K562 (cell line): ENCODE measurements around the gene GALNT9. TPM values are rescaled to one million over a fixed set of nuclear protein-coding genes. Genes with fewer than 3 reads are reported as not detected.

Experiments
- ATAC-seq: fragments of 200-7000 bp; cut with Tn5 transposase; 3 replicates; pipeline ENCODE4 v1.9.1; 2020; ENCODE audit warnings: moderate library complexity
- BruUV-seq: library from RNA; stranded (reverse); fragments of 400-500 nt; replicated peaks from 2 replicates; lab custom pipeline; 2021; lab: Mats Ljungman, UMichigan
- CTCF ChIA-PET: fragments of 300-600 bp; formaldehyde crosslinking; extraction: SDS; loops from one replicate; lab custom pipeline; 2021; ENCODE audit warnings: low intra/inter-chr PET ratio; lab: Yijun Ruan, JAX
- POLR2A ChIA-PET: fragments of 300-600, 350-650 bp; sonication (Branson Sonifier 250); formaldehyde crosslinking; extraction: SDS; loops from one replicate; lab custom pipeline; 2021; ENCODE audit warnings: antibody characterized with exemption, inconsistent platforms; lab: Yijun Ruan, JAX
- DNase-seq, 4 experiments: peaks; one replicate each; pipeline versions ENCODE4 v3.0.0 to v3.0.0-alpha.2; 2011 to 2018; ENCODE audit warnings: low spot score in 3 of 4, mixed read lengths in 3 of 4; ENCODE audit errors: extremely low read depth in 1 of 4
- FAIRE-seq: peaks from 2 replicates; lab custom pipeline; 2011; peaks lifted over from hg19 to GRCh38; lab: Jason Lieb, UNC
- H2AFZ ChIP-seq: 2 replicates; pipeline ENCODE4 v1.6.0; 2011; ENCODE audit warnings: low read depth, low read length, control low read depth, inconsistent platforms
- H3K27ac ChIP-seq: fragments of 200-600 bp; 3 replicates; pipeline ENCODE4 v1.8.0; 2011; ENCODE audit warnings: low read depth, mild to moderate bottlenecking, control low read depth, inconsistent platforms, low read length, moderate library complexity, mixed read lengths; ENCODE audit errors: extremely low read depth
- H3K27me3 ChIP-seq, 2 experiments: fragments of 300-600 bp in 1 of 2; 2 replicates in 1 of 2; 3 replicates in 1 of 2; pipeline versions ENCODE4 v1.6.0 to v1.8.0; 2011; ENCODE audit warnings: inconsistent platforms in 2 of 2, low read length in 2 of 2, mild to moderate bottlenecking in 1 of 2, mixed read lengths in 1 of 2, moderate library complexity in 1 of 2; ENCODE audit not compliant: control insufficient read depth in 2 of 2, insufficient read depth in 2 of 2
- H3K36me3 ChIP-seq: fragments of 300-600 bp; 3 replicates; pipeline ENCODE4 v1.8.0; 2011; ENCODE audit warnings: mild to moderate bottlenecking, low read length, inconsistent platforms; ENCODE audit not compliant: control insufficient read depth, insufficient read depth
- H3K4me1 ChIP-seq, 2 experiments: fragments of 200-600 bp in 1 of 2; replicated peaks in 1 of 2; 2 replicates in 1 of 2; 3 replicates in 1 of 2; pipeline versions ENCODE4 v1.5.1 to v1.8.0; 2011; ENCODE audit warnings: inconsistent platforms in 2 of 2, low read length in 2 of 2, mild to moderate bottlenecking in 1 of 2, mixed read lengths in 1 of 2, moderate library complexity in 1 of 2; ENCODE audit not compliant: control insufficient read depth in 2 of 2, insufficient read depth in 2 of 2
- H3K4me2 ChIP-seq: 2 replicates; pipeline ENCODE4 v1.6.1; 2011; ENCODE audit warnings: low read length, control low read depth, inconsistent platforms, mixed read lengths; ENCODE audit not compliant: insufficient read depth
- H3K4me3 ChIP-seq: fragments of 200-600 bp; sonication (generic), shearing (Covaris generic); 2 replicates; pipeline ENCODE4 v1.5.1; 2016; ENCODE audit warnings: control low read depth, inconsistent platforms
- H3K79me2 ChIP-seq: fragments of 200-600 bp; 3 replicates; pipeline ENCODE4 v1.8.0; 2011; ENCODE audit warnings: low read length, inconsistent platforms; ENCODE audit not compliant: control insufficient read depth, insufficient read depth
- H3K9ac ChIP-seq, 2 experiments: 2 replicates each; pipeline versions ENCODE4 v1.6.0 to v1.6.1; 2011; ENCODE audit warnings: low read depth in 2 of 2, low read length in 2 of 2, control low read depth in 1 of 2, inconsistent platforms in 1 of 2, mild to moderate bottlenecking in 1 of 2, mixed read lengths in 1 of 2; ENCODE audit not compliant: insufficient read depth in 1 of 2
- H3K9me1 ChIP-seq: one replicate; pipeline ENCODE4 v1.6.0; 2011; ENCODE audit warnings: inconsistent platforms, mild to moderate bottlenecking, low read length, moderate library complexity; ENCODE audit not compliant: control insufficient read depth, insufficient read depth
- H3K9me3 ChIP-seq: replicated peaks from 2 replicates; pipeline ENCODE4 v1.5.1; 2011; ENCODE audit warnings: low read depth, low read length, inconsistent platforms; ENCODE audit not compliant: control insufficient read depth, insufficient read depth
- H4K20me1 ChIP-seq: replicated peaks from 2 replicates; pipeline ENCODE4 v1.6.1; 2011; ENCODE audit warnings: low read length, inconsistent platforms, mixed read lengths; ENCODE audit not compliant: control insufficient read depth, insufficient read depth
- ATF1 ChIP-seq, 2 experiments: fragments of 450-650 bp in 1 of 2; IDR thresholded peaks; 2 replicates each; pipeline ENCODE4 v1.6.1; 2016; ENCODE audit warnings: missing compliant biosample characterization in 1 of 2, missing genetic modification characterization in 1 of 2
- BRD9 ChIP-seq: fragments of 450-650 bp; IDR thresholded peaks from 2 replicates; pipeline ENCODE4 v1.6.1; 2018; ENCODE audit warnings: low read depth; ENCODE audit not compliant: partially characterized antibody
- CCNT2 ChIP-seq: IDR thresholded peaks from 2 replicates; pipeline ENCODE4 v1.6.1; 2011; ENCODE audit warnings: borderline replicate concordance, low read depth, mild to moderate bottlenecking, moderate library complexity, mixed read lengths, low read length; ENCODE audit not compliant: insufficient read length; ENCODE audit errors: extremely low read depth
- GABPA ChIP-seq: fragments of 200-800 bp; sonication (Bioruptor generic); conservative IDR thresholded peaks from 2 replicates; pipeline ENCODE4 v1.6.1; 2016; ENCODE audit warnings: low read depth, missing genetic modification characterization, missing compliant biosample characterization
- GATAD2B ChIP-seq: fragments of 450-650 bp; IDR thresholded peaks from 2 replicates; pipeline ENCODE4 v1.6.1; 2017; ENCODE audit warnings: mild to moderate bottlenecking, borderline replicate concordance
- KDM2B ChIP-seq: fragments of 250-450 bp; sonication (Bioruptor Pico); IDR thresholded peaks from 2 replicates; pipeline ENCODE4 v1.8.0; 2021; ENCODE audit warnings: mild to moderate bottlenecking, moderate library complexity
- MIER1 ChIP-seq: fragments of 450-650 bp; IDR thresholded peaks from 2 replicates; pipeline ENCODE4 v1.6.1; 2016; ENCODE audit warnings: antibody characterized with exemption, mild to moderate bottlenecking, low read depth
- NCOR1 ChIP-seq: fragments of 450-650 bp; IDR thresholded peaks from 2 replicates; pipeline ENCODE4 v1.6.1; 2016; ENCODE audit warnings: mild to moderate bottlenecking, moderate library complexity
- ZNF197 ChIP-seq: fragments of 200-800 bp; sonication (Bioruptor generic); IDR thresholded peaks from 2 replicates; pipeline ENCODE4 v1.6.1; 2016; ENCODE audit warnings: low read depth, missing genetic modification characterization, missing compliant biosample characterization
- ZNF431 ChIP-seq: sonication (generic); formaldehyde crosslinking; IDR thresholded peaks from 2 replicates; pipeline ENCODE4 v1.8.0; 2022; ENCODE audit warnings: mild to moderate bottlenecking, missing genetic modification reagents
- WGBS: fragments of 100-300 bp; shearing (Covaris generic); methylation state at CpG from one replicate; pipeline ENCODE4 v1.1.6; 2016; ENCODE audit warnings: low coverage, mixed read lengths; ENCODE audit not compliant: insufficient coverage; ENCODE audit errors: missing lambda C conversion rate; 5-methylcytosine and 5-hydroxymethylcytosine counted together
- in situ Hi-C: fragments of 300-500 bp; cut with MboI; formaldehyde crosslinking; loops from 4 replicates; pipeline ENCODE4 v1.15.0; 2018; ENCODE audit warnings: inconsistent platforms, mixed read lengths
- intact Hi-C: fragments of 100-400 bp; cut with micrococcal nuclease; formaldehyde crosslinking; loops from 2 replicates; pipeline ENCODE4 v1.14.2; 2022
- polyA plus RNA-seq, 8 experiments: library from polyadenylated mRNA; depleted of rRNA in 4 of 8; stranded (reverse) in 5 of 8; unstranded in 3 of 8; fragments of >200 nt; fragmentation: Nextera tagmentation in 2 of 8; fragmentation: Illumina TruSeq in 1 of 8; extraction: Ambion mirVana in 2 of 8; extraction: Trizol in 1 of 8; gene quantifications; 2 replicates each; pipeline versions ENCODE4 v1.2.1 to v1.2.3, GENCODE V29; 2011 to 2014; ENCODE audit warnings: inconsistent platforms in 1 of 8, missing spikeins in 1 of 8
- total RNA-seq, 7 experiments: library from RNA; depleted of rRNA in 6 of 7; stranded (reverse); fragments of >200 nt in 6 of 7; fragmentation: Illumina TruSeq in 2 of 7; extraction: Trizol in 2 of 7; gene quantifications; 2 replicates each; pipeline versions ENCODE4 v1.2.1 to v1.2.3, GENCODE V29; 2011 to 2021; ENCODE audit warnings: low replicate concordance in 1 of 7

Gene GALNT9
- total and polyA plus RNA-seq, 9 of the 15 experiments (the other 6 are each of a cell fraction or from before 2014, with no cell fraction given), result not detected

DNA sequence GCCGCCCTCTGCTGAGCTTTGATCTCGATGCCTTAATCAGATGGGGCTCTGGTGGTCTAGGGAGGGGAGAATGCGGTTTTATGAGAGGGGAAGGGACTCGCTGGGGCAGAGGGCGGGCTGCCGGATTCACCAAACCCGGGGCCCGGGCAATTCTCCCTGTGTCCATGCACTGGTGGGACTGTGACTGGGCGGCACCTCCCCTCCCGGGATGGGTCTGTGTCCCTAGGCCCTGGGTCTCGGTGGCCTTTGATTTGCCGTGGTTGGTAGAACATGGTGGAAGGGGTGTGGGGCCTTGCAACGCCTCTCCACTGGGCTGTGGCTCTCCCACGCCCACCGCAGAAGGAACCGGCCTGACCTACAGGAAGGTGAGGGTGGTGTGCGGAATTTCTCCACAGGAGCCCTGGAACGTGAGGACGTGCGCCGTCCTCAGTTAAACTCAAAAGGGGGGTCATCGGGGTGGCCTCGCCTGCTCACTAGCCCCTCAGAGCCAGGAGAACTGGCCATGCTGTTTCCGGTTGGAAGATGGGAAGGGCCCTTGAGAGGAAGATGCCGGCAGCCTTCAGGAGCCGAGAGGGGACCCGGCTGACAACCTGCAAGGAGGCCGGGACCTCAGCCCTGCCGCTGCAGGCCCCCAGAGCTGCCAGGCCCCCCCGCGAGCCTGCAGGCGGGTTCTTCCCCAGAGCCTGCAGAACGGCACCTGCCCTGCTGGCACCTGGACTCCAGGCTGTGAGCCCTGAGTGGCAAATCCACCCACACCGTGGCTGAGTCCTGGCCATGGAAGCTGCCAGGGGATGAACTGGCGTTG, 141.5 kb downstream of the GALNT9 start:
- Histone ChIP-seq H4K20me1 (0 out of 2 replicates have a peak, but pooled peaks cover 3% of the 10 kb centered on the region), H3K4me2 (no peak overlapping the region), H3K9ac (no peak overlapping the region), H3K9me1 (no peaks in the 10 kb centered on the region), H3K79me2 (no peaks in the 10 kb centered on the region), H3K27ac (no peak overlapping the region), H3K4me3 (no peak overlapping the region), H3K27me3 (peaks cover 33 to 82% of the 10 kb centered on the region in 2 experiments), H3K36me3 (no peaks in the 10 kb centered on the region), H3K9me3 (peaks cover 2% of the 10 kb centered on the region), H3K4me1 (peaks cover 3 to 40% of the 10 kb centered on the region in 2 experiments; a peak in 2 of 5 replicates), H2AFZ (no peak overlapping the region)
- POLR2A ChIA-PET, result interaction anchor here (0.6 kb wide), 2 partner anchors 87 to 199 kb away, joined by 3 read pairs; no protein-coding TSS in a partner anchor
- WGBS, result 30% methylated on average over 28 of the region's 35 CpGs
- CTCF ChIA-PET, result no interaction called here
- FAIRE-seq (no peak), DNase-seq (no peak), ATAC-seq (no peak)
- BruUV-seq, result no TSS peak
- in situ Hi-C loops, result no loop called here
- TF ChIP-seq NCOR1 (no peak), ZNF431 (CRISPR knock-in tag) (no peak), GATAD2B (no peak), GABPA (tag) (no peak), BRD9 (no peak), ATF1 (CRISPR knock-in tag; IDR thresholded peaks at IDR 0.05) (no peak), ATF1 (tag; IDR thresholded peaks at IDR 0.05) (no peak), ZNF197 (no peak), MIER1 (no peak), KDM2B (CRISPR knock-in tag) (no peak), CCNT2 (no peak)
- intact Hi-C loops, result no loop called here
